Measurements from ENCODE around the gene ALDOA. TPM values are rescaled to one million over a fixed set of nuclear protein-coding genes. Genes with fewer than 3 reads are reported as not detected.

The ALDOA gene
- total RNA-seq, 2 experiments from 2014 or later = 1,139 to 1,329 TPM

- Mint-ChIP-seq H3K4me3 (peak overlapping the region; percentile 99), H3K9me3 (no peaks in the 10 kb centered on the region), H3K4me1 (peaks cover 39% of the 10 kb centered on the region), H3K27me3 (no peaks in the 10 kb centered on the region), H3K27ac (peak overlapping the region; percentile 99), H3K36me3 (ENCODE audit: low read depth) (peaks cover 48% of the 10 kb centered on the region)
- POLR2A ChIA-PET = interaction anchor here (0.6 to 1.8 kb wide), 4 partner anchors 11 to 27 kb away, joined by 3 to 7 read pairs (median 4); partner anchors contain the start of gene TBX6
- DNase-seq = no peak
- CTCF ChIA-PET = interaction anchor here (1.2 to 4.1 kb wide), 5 partner anchors 9 to 78 kb away, joined by 3 to 39 read pairs (median 5); partner anchors contain the start of genes TBX6 and TLCD3B
Observed at GRCh38 chr16:30064729-30065101, 845 bp upstream of the ALDOA start.

GRCh38 chr16:30065943-30066760 is 592 bp downstream of the ALDOA start:
- no peak for DNase-seq
- Mint-ChIP-seq H3K4me1 (peaks cover 41% of the 10 kb centered on the region), H3K9me3 (no peaks in the 10 kb centered on the region), H3K36me3 (ENCODE audit: low read depth) (peaks cover 53% of the 10 kb centered on the region), H3K27ac (peak overlapping the region; percentile 99), H3K27me3 (no peaks in the 10 kb centered on the region), H3K4me3 (peak overlapping the region; percentile 99)
- ChIA-PET CTCF (interaction anchor here (0.7 to 4.1 kb wide), 8 partner anchors 9 to 310 kb away, joined by 3 to 39 read pairs (median 4); partner anchors contain the start of genes TAOK2, TBX6 and TLCD3B), POLR2A (interaction anchor here (0.9 to 1.8 kb wide), 6 partner anchors 10 to 26 kb away, joined by 3 to 8 read pairs (median 5); partner anchors contain the start of genes PPP4C and TBX6)

- no peak for DNase-seq
- H3K4me3 Mint-ChIP-seq = peak overlapping the region; percentile 99
Observed at GRCh38 chr16:30066761-30067583, 1.4 kb downstream of the ALDOA start.

GRCh38 chr16:30067584-30067916 is 2.0 kb downstream of the ALDOA start:
- no peak for DNase-seq
- H3K4me1 Mint-ChIP-seq = peaks cover 42% of the 10 kb centered on the region
- POLR2A ChIA-PET = no interaction called here
- no peaks in the 10 kb centered on the region for H3K27me3 Mint-ChIP-seq
- no peaks in the 10 kb centered on the region for H3K9me3 Mint-ChIP-seq
- peaks cover 62% of the 10 kb centered on the region for H3K36me3 Mint-ChIP-seq (ENCODE audit: low read depth)
- H3K27ac Mint-ChIP-seq = peak overlapping the region; percentile 99
- peak overlapping the region; percentile 99 for H3K4me3 Mint-ChIP-seq
- CTCF ChIA-PET = interaction anchor here (0.6 to 4.1 kb wide), 3 partner anchors 11 to 574 kb away, joined by 3 to 39 read pairs (median 4); partner anchors contain the start of gene TBX6

More at GRCh38 chr16:30066761-30067583, 1.4 kb downstream of the ALDOA start:
- Mint-ChIP-seq H3K27ac (peak overlapping the region; percentile 99), H3K27me3 (no peaks in the 10 kb centered on the region), H3K9me3 (no peaks in the 10 kb centered on the region), H3K4me1 (peaks cover 41% of the 10 kb centered on the region), H3K36me3 (ENCODE audit: low read depth) (peaks cover 58% of the 10 kb centered on the region)
- ChIA-PET CTCF (interaction anchor here (0.6 to 4.1 kb wide), 5 partner anchors 8 to 574 kb away, joined by 3 to 39 read pairs (median 4); partner anchors contain the start of gene TBX6), POLR2A (no interaction called here)

- no peaks in the 10 kb centered on the region for H3K9me3 Mint-ChIP-seq
- no peak for DNase-seq
- H3K27me3 Mint-ChIP-seq = no peaks in the 10 kb centered on the region
- peak overlapping the region; percentile 39 for H3K4me3 Mint-ChIP-seq
- ChIA-PET POLR2A (no interaction called here), CTCF (interaction anchor here (1.3 to 1.8 kb wide), 2 partner anchors 11 to 16 kb away, joined by 3 to 4 read pairs; a partner anchor contains a TSS)
- peak overlapping the region; percentile 77 for H3K27ac Mint-ChIP-seq
- H3K4me1 Mint-ChIP-seq = peaks cover 40% of the 10 kb centered on the region
- H3K36me3 Mint-ChIP-seq (ENCODE audit: low read depth) = peaks cover 62% of the 10 kb centered on the region
Observed at GRCh38 chr16:30068333-30068732, 2.8 kb downstream of the ALDOA start.

- H3K27ac Mint-ChIP-seq = peak overlapping the region; percentile 77
- peak overlapping the region; percentile 39 for H3K4me3 Mint-ChIP-seq
- no peaks in the 10 kb centered on the region for H3K27me3 Mint-ChIP-seq
- DNase-seq = peak; percentile 74
- H3K9me3 Mint-ChIP-seq = no peaks in the 10 kb centered on the region
- H3K4me1 Mint-ChIP-seq = peaks cover 35% of the 10 kb centered on the region
- ChIA-PET POLR2A (no interaction called here), CTCF (interaction anchor here (1.2 to 1.8 kb wide), 3 partner anchors 10 to 23 kb away, joined by 3 to 6 read pairs (median 4); partner anchors contain the start of gene TBX6)
- peaks cover 60% of the 10 kb centered on the region for H3K36me3 Mint-ChIP-seq (ENCODE audit: low read depth)
Observed at GRCh38 chr16:30068750-30069610, 3.4 kb downstream of the ALDOA start.

GRCh38 chr16:30069611-30070462 is 4.3 kb downstream of the ALDOA start:
- peak overlapping the region; percentile 42 for H3K27ac Mint-ChIP-seq

GRCh38 chr16:30070490-30070889 is 4.9 kb downstream of the ALDOA start:
- DNase-seq = no peak
- POLR2A ChIA-PET = no interaction called here
- H3K4me1 Mint-ChIP-seq = peaks cover 40% of the 10 kb centered on the region
- no peaks in the 10 kb centered on the region for H3K9me3 Mint-ChIP-seq
- H3K36me3 Mint-ChIP-seq (ENCODE audit: low read depth) = peaks cover 54% of the 10 kb centered on the region
- H3K4me3 Mint-ChIP-seq = no peak overlapping the region
- no peaks in the 10 kb centered on the region for H3K27me3 Mint-ChIP-seq
- CTCF ChIA-PET = interaction anchor here (0.6 kb wide), 1 partner anchor 421 kb away, joined by 3 read pairs; no protein-coding TSS in a partner anchor
- H3K27ac Mint-ChIP-seq = peak overlapping the region; percentile 42

More at GRCh38 chr16:30069611-30070462, 4.3 kb downstream of the ALDOA start:
- Mint-ChIP-seq H3K27me3 (no peaks in the 10 kb centered on the region), H3K4me3 (no peak overlapping the region), H3K4me1 (peaks cover 37% of the 10 kb centered on the region), H3K9me3 (no peaks in the 10 kb centered on the region), H3K36me3 (ENCODE audit: low read depth) (peaks cover 56% of the 10 kb centered on the region)
- POLR2A ChIA-PET = no interaction called here
- DNase-seq = no peak
- CTCF ChIA-PET = interaction anchor here (1.2 to 1.8 kb wide), 3 partner anchors 9 to 22 kb away, joined by 3 to 6 read pairs (median 4); partner anchors contain the start of gene TBX6

GRCh38 chr16:30075503-30076275 is 10.1 kb downstream of the ALDOA start, which contains the start of gene PPP4C:
TSS of gene PPP4C (plus strand) at chr16:30075994. CDS start at chr16:30076378, 384 bp downstream.
- ChIA-PET CTCF (interaction anchor here (0.7 to 10.6 kb wide), 7 partner anchors 9 to 84 kb away, joined by 3 to 112 read pairs (median 4); partner anchors contain the start of gene TBX6), POLR2A (interaction anchor here (0.6 to 1.8 kb wide), 4 partner anchors 10 to 16 kb away, joined by 3 to 6 read pairs (median 3); partner anchors contain the start of genes ALDOA and TBX6)
- peaks cover 39% of the 10 kb centered on the region for H3K36me3 Mint-ChIP-seq (ENCODE audit: low read depth)
- peak; percentile 92 for DNase-seq
- H3K27ac Mint-ChIP-seq = peak within 1 kb of the TSS; percentile 91
- H3K4me1 Mint-ChIP-seq = peaks cover 43% of the 10 kb centered on the region
- no peaks in the 10 kb centered on the region for H3K27me3 Mint-ChIP-seq
- H3K9me3 Mint-ChIP-seq = no peaks in the 10 kb centered on the region
- peak within 1 kb of the TSS; percentile 81 for H3K4me3 Mint-ChIP-seq

GRCh38 chr16:30076276-30076791 is 10.8 kb downstream of the ALDOA start:
- H3K4me3 Mint-ChIP-seq = peak overlapping the region; percentile 81
- POLR2A ChIA-PET = interaction anchor here (0.6 to 1.8 kb wide), 4 partner anchors 11 to 476 kb away, joined by 3 to 6 read pairs (median 4); partner anchors contain the start of genes ALDOA, TBX6 and YPEL3
- peaks cover 43% of the 10 kb centered on the region for H3K4me1 Mint-ChIP-seq
- CTCF ChIA-PET = interaction anchor here (0.9 to 10.6 kb wide), 4 partner anchors 15 to 54 kb away, joined by 3 to 112 read pairs (median 4); partner anchors contain the start of gene TBX6
- no peaks in the 10 kb centered on the region for H3K27me3 Mint-ChIP-seq
- H3K36me3 Mint-ChIP-seq (ENCODE audit: low read depth) = peaks cover 40% of the 10 kb centered on the region
- H3K9me3 Mint-ChIP-seq = no peaks in the 10 kb centered on the region
- DNase-seq = no peak
- peak overlapping the region; percentile 78 for H3K27ac Mint-ChIP-seq

Measured in activated CD4-positive, alpha-beta T cell treated with anti-CD3 and anti-CD28 coated beads, Interleukin-2, amount 10 ng/mL, durations not matched to agents 7 days and 5 days (primary cell).